B cell (primary cell): ENCODE data around the gene RANBP3. TPM values are rescaled to one million over a fixed set of nuclear protein-coding genes. Genes with fewer than 3 reads are reported as not detected.

Source experiments
- ATAC-seq: fragments of 200-7000 bp; cut with Tn5 transposase; one replicate; pipeline ENCODE4 v1.10.0; 2021; ENCODE audit warnings: low read depth, mild to moderate bottlenecking, moderate number of reproducible peaks, moderate library complexity
- CTCF ChIA-PET: fragments of 350-600 bp; sonication (Branson Sonifier 250); formaldehyde crosslinking; loops from one replicate; lab custom pipeline; 2021; ENCODE audit warnings: antibody characterized with exemption, inconsistent platforms; lab: Charles Lee
- POLR2A ChIA-PET: fragments of 350-600 bp; sonication (Branson Sonifier 250); formaldehyde crosslinking; loops from one replicate; lab custom pipeline; 2021; ENCODE audit warnings: antibody characterized with exemption; lab: Charles Lee
- DNase-seq: peaks from one replicate; pipeline ENCODE4 v3.0.0; 2013
- H2AFZ ChIP-seq: 2 replicates; pipeline ENCODE4 v1.6.1; 2012; ENCODE audit warnings: mild to moderate bottlenecking, low read depth, low read length; ENCODE audit not compliant: insufficient read depth, poor library complexity, severe bottlenecking
- H3K27ac ChIP-seq, 2 donors: 1 replicate in 1 of 2; 2 replicates in 1 of 2; pipeline ENCODE4 v1.5.1; 2012 to 2013; ENCODE audit warnings: low read length in 2 of 2, mild to moderate bottlenecking in 2 of 2, moderate library complexity in 1 of 2
- H3K27me3 ChIP-seq, 4 experiments: fragments of 200-600 bp in 1 of 4; sonication (generic) in 1 of 4; replicated peaks in 1 of 4; 1 replicate in 2 of 4; 2 replicates in 2 of 4; pipeline versions ENCODE4 v1.6.1 to v1.7.0; 2013 to 2016; ENCODE audit warnings: low read length in 3 of 4, mild to moderate bottlenecking in 2 of 4, mixed read lengths in 1 of 4, moderate library complexity in 1 of 4; ENCODE audit not compliant: insufficient read depth in 4 of 4, control insufficient read depth in 3 of 4; ENCODE audit errors: control extremely low read depth in 1 of 4
- H3K36me3 ChIP-seq, 2 experiments: replicated peaks in 1 of 2; 1 replicate in 1 of 2; 2 replicates in 1 of 2; pipeline versions ENCODE4 v1.6.1 to v1.7.1; 2013; ENCODE audit warnings: low read length in 1 of 2; ENCODE audit not compliant: insufficient read depth in 2 of 2, control insufficient read depth in 1 of 2; ENCODE audit errors: control extremely low read depth in 1 of 2, extremely low read depth in 1 of 2
- H3K4me1 ChIP-seq, 2 donors: fragments of 200-600 bp in 1 of 2; sonication (generic) in 1 of 2; 1 replicate in 1 of 2; 2 replicates in 1 of 2; pipeline versions ENCODE4 v1.5.1 to v1.6.1; 2013 to 2017; ENCODE audit warnings: low read length in 2 of 2; ENCODE audit not compliant: control insufficient read depth in 2 of 2, insufficient read depth in 2 of 2
- H3K4me2 ChIP-seq: replicated peaks from 2 replicates; pipeline ENCODE3; 2012; ENCODE audit warnings: mild to moderate bottlenecking, low read depth, low read length; ENCODE audit not compliant: poor library complexity, severe bottlenecking
- H3K4me3 ChIP-seq, 5 experiments: fragments of 200-600 bp in 1 of 5; sonication (generic) in 1 of 5; 1 replicate in 3 of 5; 2 replicates in 2 of 5; pipeline versions ENCODE4 v1.5.1 to v1.7.0; 2011 to 2016; ENCODE audit warnings: low read length in 4 of 5, mild to moderate bottlenecking in 4 of 5, low read depth in 2 of 5, control low read depth in 1 of 5, moderate library complexity in 1 of 5; ENCODE audit not compliant: insufficient read depth in 1 of 5; ENCODE audit errors: control extremely low read depth in 1 of 5, extremely low read depth in 1 of 5
- H3K79me2 ChIP-seq: fragments of 200-600 bp; sonication (generic); one replicate; pipeline ENCODE4 v1.6.0; 2016; ENCODE audit warnings: low read length; ENCODE audit not compliant: control insufficient read depth, insufficient read depth
- H3K9ac ChIP-seq: fragments of 200-600 bp; sonication (generic); 2 replicates; pipeline ENCODE4 v1.6.1; 2017; ENCODE audit warnings: mild to moderate bottlenecking, low read length, moderate library complexity
- H3K9me3 ChIP-seq, 3 donors: one replicate each; pipeline versions ENCODE4 v1.6.1 to v1.7.1; 2013; ENCODE audit warnings: low read length in 2 of 3; ENCODE audit not compliant: control insufficient read depth in 2 of 3, insufficient read depth in 1 of 3; ENCODE audit errors: control extremely low read depth in 1 of 3
- H4K20me1 ChIP-seq: 2 replicates; pipeline ENCODE4 v1.6.0; 2012; ENCODE audit warnings: mild to moderate bottlenecking, low read length; ENCODE audit not compliant: insufficient read depth, control insufficient read depth, poor library complexity, severe bottlenecking
- H3K27ac Mint-ChIP-seq: one replicate; pipeline ENCODE4 v1.8.0; 2021; ENCODE audit warnings: mixed read lengths
- H3K27me3 Mint-ChIP-seq: one replicate; pipeline ENCODE4 v1.8.0; 2021; ENCODE audit warnings: mixed read lengths
- H3K4me1 Mint-ChIP-seq: one replicate; pipeline ENCODE4 v1.8.0; 2021; ENCODE audit warnings: mixed read lengths
- H3K4me3 Mint-ChIP-seq: one replicate; pipeline ENCODE4 v1.8.0; 2021; ENCODE audit warnings: mixed read lengths
- H3K9me3 Mint-ChIP-seq: one replicate; pipeline ENCODE4 v1.8.0; 2022; ENCODE audit warnings: mixed read lengths; ENCODE audit not compliant: insufficient read depth
- CTCF ChIP-seq: fragments of 200-600 bp; IDR thresholded peaks from one replicate; pipeline ENCODE4 v1.8.0; 2022; ENCODE audit warnings: antibody characterized with exemption, mild to moderate bottlenecking
- EZH2 ChIP-seq: IDR thresholded peaks from 2 replicates; pipeline ENCODE4 v1.6.1; 2012; ENCODE audit warnings: borderline replicate concordance, low read depth, mild to moderate bottlenecking, moderate library complexity, low read length; ENCODE audit not compliant: insufficient read depth, poor library complexity, severe bottlenecking
- WGBS: methylation state at CpG from one replicate; pipeline ENCODE4 v1.1.5; 2013; ENCODE audit warnings: missing lambda C conversion rate; ENCODE audit not compliant: insufficient coverage; 5-methylcytosine and 5-hydroxymethylcytosine counted together
- intact Hi-C: fragments of 100-400 bp; cut with micrococcal nuclease; formaldehyde crosslinking; loops from one replicate; pipeline ENCODE4 v1.10.0; 2022
- polyA plus RNA-seq: library from polyadenylated mRNA; depleted of rRNA; stranded (reverse); fragments of >200 nt; gene quantifications from 2 replicates; pipeline ENCODE4 v1.2.3, GENCODE V29; 2012
- total RNA-seq, 2 donors: library from RNA; stranded (reverse); fragments of 120-200 nt in 1 of 2; gene quantifications; 1 replicate in 1 of 2; 2 replicates in 1 of 2; pipeline versions ENCODE4 v1.2.3 to v1.2.4, GENCODE V29; 2013 to 2022

RANBP3 gene
- total and polyA plus RNA-seq, 2 donors (not counting 1 experiment from before 2014, with no cell fraction given), result 86.7 to 91.7 TPM

GRCh38 chr19:5995606-5996005 is 17.7 kb upstream of the RANBP3 start:
- H4K20me1 ChIP-seq, result no peaks in the 10 kb centered on the region
- Mint-ChIP-seq H3K9me3 (peaks cover 4% of the 10 kb centered on the region), H3K27me3 (no peaks in the 10 kb centered on the region), H3K27ac (no peak overlapping the region), H3K4me1 (peaks cover 12% of the 10 kb centered on the region), H3K4me3 (no peak overlapping the region)
- H3K27ac ChIP-seq, result no peak overlapping the region
- peaks cover 0 to 19% of the 10 kb centered on the region in 2 donors for H3K4me1 ChIP-seq
- peaks cover 0 to 20% (median 0%) of the 10 kb centered on the region in 3 donors for H3K9me3 ChIP-seq
- H3K36me3 ChIP-seq, result no peaks in the 10 kb centered on the region
- 80% methylated on average over 16 of the region's 16 CpGs for WGBS
- TF ChIP-seq EZH2, result no peak
- TF ChIP-seq CTCF, result no peak
- H3K27me3 ChIP-seq, result no peaks in the 10 kb centered on the region
- no peak overlapping the region for H3K4me3 ChIP-seq
- H3K4me2 ChIP-seq, result no peak overlapping the region
- H3K79me2 ChIP-seq, result no peaks in the 10 kb centered on the region
- ChIA-PET POLR2A (no interaction called here), CTCF (no interaction called here)
- intact Hi-C loops, result no loop called here
- H3K9ac ChIP-seq, result no peak overlapping the region
- no peak overlapping the region for H2AFZ ChIP-seq
- ATAC-seq (no peak), DNase-seq (no peak)

GRCh38 chr19:5994405-5995165 is 16.6 kb upstream of the RANBP3 start:
- Histone ChIP-seq H3K9ac (no peak overlapping the region), H3K27me3 (no peaks in the 10 kb centered on the region), H2AFZ (no peak overlapping the region), H3K4me3 (no peak overlapping the region), H3K9me3 (peaks cover 0 to 10% (median 0%) of the 10 kb centered on the region in 3 donors), H3K36me3 (no peaks in the 10 kb centered on the region), H3K79me2 (no peaks in the 10 kb centered on the region), H3K27ac (no peak overlapping the region), H4K20me1 (no peaks in the 10 kb centered on the region), H3K4me1 (peaks cover 0 to 19% of the 10 kb centered on the region in 2 donors), H3K4me2 (no peak overlapping the region)
- Mint-ChIP-seq H3K27me3 (no peaks in the 10 kb centered on the region), H3K4me1 (peaks cover 19% of the 10 kb centered on the region), H3K9me3 (peaks cover 2% of the 10 kb centered on the region), H3K27ac (no peak overlapping the region), H3K4me3 (no peak overlapping the region)
- TF ChIP-seq CTCF, result no peak
- no peak for TF ChIP-seq EZH2
- ATAC-seq (no peak), DNase-seq (no peak)
- WGBS, result 97% methylated on average over 29 of the region's 29 CpGs
- POLR2A ChIA-PET, result no interaction called here
- CTCF ChIA-PET, result no interaction called here
- intact Hi-C loops, result no loop called here
